Central memory CD4-positive, alpha-beta T cell (primary cell): ENCODE measurements around the gene AFAP1.

Experiments used
- DNase-seq: peaks from one replicate; pipeline ENCODE4 v3.0.0; 2022

AFAP1 gene

DNA sequence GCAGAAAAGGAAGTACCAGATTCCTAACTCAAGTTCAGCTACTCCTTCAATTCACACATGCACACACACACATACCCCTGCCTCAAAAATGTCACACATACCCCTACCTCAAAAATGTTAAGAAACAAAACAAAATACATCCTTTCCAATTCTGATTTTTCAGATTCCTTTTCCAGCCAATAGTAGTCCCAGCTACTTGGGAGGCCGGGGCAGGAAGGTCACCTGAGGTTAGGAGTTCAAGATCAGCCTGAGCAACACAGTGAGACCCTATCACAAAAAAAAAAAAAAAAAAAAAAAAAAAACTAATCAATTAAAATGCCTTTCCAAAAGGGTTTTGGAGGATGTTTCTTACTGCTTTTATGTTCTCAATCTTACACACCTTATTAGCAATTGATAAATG, 138.0 kb downstream of the AFAP1 start:
- DNase-seq: no peak

DNA sequence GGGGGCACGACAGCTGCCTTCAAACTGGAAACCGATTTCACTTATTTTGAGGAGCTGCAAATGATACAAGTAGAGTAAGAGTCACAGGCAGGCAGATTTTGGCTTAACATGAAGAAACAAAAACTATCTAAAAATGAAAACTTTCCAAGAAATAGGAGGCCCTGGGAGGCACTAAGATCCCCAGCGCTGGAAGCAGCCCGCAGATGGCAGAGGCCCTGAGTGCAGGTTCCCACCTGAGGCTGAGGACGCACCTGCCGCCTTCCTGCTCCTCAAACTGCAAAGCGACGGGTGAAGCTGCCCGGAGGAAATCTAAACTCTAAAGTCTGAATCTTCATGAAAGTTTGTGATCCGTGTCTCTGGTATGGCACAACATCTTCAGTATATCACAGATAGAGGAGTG, 138.7 kb downstream of the AFAP1 start:
- no peak for DNase-seq

DNA sequence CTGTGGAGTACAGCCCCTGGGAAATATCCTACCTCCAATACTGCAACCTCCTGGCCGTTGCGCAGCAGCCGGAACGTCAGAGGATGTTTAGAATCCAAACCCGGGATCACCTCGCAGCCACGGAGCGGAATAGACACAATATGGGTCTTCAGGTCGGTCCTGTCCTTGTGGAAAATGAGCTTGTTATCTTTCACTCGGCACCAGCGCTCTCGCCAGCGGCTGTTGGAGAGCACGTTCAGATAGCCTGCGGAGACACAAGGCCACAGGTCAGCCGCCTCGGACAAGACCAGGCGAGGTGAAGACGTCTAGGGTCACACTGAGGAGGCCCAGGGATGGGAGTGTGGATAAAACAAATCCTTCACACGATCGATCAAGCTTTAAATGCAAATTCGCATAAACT, 139.3 kb downstream of the AFAP1 start:
- DNase-seq: no peak

DNA sequence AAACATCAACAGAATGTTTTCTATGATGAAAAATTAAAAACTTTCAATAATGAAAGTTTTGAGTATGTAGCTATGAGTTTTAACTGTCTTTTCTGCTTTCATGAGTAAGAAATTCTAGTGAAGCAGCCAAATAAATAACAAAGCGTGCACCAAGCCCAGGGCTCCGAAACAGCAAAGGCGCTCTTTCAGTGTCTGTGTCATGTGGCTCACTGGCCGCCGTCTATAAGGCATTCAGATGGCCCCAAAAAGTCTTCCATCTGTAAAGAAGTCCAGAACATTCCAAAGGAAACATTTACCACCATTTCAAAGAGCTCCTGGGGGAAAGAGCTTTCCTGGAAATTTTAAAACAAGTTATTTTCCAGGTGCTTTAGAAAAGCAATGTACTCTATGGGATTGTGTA, 139.9 kb downstream of the AFAP1 start:
- DNase-seq: no peak

DNA sequence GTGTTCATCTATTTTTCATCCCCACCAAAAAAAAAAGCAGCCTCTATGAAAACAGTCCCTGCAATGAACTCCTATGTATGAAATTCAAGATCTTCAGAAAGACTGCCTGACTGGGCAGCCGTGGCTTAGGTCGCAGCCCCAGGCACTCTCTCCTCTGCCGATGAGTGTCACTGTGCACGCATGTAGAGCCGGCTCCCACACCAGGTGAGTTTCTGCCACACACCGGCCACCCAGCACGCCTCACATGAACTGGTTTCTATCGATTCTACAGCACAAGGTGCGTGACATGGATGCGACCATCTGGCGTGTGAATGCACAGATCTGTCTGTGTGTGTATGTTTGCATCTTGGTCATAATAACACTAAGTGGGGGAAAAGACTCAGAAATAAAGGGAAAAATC, 140.4 kb downstream of the AFAP1 start:
- no peak for DNase-seq

DNA sequence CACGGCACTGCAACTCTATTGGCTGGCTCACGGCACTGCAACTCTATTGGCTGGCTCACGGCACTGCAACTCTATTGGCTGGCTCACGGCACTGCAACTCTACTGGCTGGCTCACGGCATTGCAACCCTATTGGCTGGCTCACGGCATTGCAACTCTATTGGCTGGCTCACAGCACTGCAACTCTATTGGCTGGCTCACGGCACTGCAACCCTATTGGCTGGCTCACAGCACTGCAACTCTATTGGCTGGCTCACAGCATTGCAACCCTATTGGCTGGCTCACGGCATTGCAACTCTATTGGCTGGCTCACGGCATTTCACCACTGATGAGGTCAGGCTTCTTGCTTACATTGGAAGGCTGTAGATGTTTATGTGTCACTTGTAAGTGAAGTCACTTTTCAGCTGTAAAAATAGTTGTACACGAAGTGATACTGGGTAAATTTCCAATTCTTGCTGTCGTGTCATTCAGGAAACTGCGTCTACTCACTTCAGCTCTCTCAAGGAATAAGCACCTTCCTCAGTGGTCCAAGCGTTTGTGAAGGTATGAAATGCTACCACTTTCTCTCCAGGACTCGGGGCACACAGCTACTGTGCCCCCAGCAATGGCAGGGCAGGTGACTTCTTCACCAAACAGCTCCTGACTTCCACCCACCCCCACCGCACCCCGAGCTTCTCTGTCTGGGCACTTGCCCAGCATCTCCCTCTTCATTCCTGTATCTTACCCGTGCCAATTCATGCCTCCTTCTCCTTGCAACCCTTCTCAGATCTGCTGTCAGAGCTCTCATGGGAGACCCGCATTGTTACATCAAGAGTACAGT, 141.3 kb downstream of the AFAP1 start:
- DNase-seq: no peak

DNA sequence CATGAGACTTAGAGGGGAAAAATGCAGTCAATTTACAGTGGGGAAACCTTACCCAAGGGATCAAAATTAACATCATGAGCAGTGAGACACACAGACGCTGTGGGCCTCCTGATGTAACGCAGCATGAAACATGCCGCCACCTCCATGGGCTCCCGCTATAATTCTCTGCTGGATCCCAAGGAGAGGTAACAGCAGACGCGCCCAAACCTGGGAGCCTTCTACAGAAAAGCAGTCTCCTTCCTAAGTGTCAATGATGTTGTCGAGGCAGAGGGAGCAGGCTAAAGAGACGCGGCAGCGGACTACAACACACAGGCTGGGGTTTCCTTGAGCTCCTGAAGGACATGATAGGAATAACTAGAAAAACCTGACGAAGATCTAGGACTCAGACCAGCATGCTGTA, 142.3 kb downstream of the AFAP1 start:
- no peak for DNase-seq

DNA sequence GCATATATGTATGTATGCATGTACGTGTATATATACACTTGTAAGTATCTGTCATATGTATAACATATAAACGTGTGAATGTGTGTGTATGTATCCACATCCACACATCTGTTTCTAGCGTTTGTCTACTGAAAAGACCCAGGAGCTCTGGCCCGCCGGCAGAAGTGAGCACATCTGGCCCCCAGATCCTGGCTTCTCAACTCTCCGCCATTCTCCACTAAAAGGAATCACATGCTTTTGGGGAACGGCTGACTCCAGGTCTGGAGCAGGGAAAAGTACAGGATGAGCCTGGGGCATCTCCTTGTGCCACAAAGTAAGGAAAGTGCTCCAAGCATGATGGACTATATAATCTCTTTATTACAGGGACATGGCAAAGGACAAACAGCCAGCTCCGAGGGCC, 143.7 kb downstream of the AFAP1 start:
- no peak for DNase-seq

DNA sequence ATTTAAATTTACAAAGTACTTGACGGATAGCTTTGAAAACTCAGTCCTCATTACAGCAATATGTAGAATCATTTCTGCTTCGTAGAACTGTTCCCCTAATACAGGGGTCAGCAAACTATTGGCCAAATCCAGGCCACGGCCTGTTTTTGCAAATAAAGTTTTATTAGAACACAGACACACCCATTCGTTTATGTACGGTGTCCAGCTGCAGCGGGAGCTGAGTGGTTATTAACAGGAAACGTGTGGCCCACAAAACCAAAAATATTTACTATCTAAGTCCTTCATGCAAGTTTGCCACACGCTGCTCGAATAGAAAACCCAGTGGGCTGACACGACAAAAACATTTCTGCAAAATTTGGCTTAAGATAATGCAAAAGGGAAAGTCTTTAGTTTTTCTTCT, 146.5 kb downstream of the AFAP1 start:
- DNase-seq: no peak

DNA sequence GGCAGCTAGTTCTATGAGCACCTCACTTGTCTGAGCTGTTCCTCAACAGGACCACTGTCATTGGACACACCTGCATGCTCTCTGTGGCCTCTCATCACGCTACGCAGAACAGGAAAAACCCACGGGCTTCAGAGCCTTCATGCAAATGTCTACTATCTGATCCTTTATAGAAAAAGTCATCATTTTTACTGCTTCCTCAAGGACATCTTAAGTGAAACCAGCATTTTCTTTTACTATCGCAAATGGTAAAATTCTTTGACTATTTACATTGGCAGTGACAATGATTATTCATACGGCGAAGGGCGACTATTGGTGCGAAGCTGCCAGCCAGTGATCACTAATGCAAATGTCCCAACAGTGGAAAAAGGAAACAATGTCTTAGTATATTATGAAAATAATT, 147.0 kb downstream of the AFAP1 start:
- DNase-seq: no peak

DNA sequence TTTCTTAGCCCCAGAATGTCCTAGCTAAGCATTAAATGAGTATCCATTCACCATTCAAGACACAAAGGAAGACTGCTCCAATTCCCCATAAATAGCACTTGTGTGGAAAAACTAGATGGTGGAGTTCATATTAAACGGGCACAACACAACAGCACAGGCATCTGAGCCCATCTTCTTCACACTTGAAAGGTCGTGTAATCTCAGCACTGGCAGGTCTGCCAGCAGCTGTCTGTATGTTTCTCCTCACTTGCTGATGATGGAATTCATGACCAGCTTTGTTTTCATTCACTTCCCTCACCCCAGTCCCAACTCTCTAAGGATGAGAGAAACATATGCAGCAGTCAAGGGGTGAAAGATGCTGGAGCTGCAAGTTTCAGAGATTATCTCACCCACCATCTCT, 148.7 kb downstream of the AFAP1 start:
- DNase-seq: no peak

DNA sequence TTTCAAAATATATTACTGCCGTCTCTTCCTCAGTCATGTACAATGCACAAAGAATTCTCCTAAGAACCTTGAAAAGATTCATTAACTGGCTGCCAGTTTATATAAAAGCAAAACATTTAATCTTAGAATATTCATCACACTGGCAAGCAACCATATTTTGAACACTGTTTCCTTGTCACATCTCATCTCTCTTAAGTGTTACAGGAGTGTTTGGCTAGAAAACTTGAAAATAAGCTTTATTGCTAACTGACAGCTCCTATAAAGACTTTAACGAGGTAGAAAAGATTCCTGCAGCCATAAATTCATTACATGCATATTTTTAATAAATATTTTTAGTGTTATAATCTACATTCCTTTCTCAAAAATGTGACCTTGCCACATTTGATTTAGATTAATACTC, 149.6 kb downstream of the AFAP1 start:
- no peak for DNase-seq

DNA sequence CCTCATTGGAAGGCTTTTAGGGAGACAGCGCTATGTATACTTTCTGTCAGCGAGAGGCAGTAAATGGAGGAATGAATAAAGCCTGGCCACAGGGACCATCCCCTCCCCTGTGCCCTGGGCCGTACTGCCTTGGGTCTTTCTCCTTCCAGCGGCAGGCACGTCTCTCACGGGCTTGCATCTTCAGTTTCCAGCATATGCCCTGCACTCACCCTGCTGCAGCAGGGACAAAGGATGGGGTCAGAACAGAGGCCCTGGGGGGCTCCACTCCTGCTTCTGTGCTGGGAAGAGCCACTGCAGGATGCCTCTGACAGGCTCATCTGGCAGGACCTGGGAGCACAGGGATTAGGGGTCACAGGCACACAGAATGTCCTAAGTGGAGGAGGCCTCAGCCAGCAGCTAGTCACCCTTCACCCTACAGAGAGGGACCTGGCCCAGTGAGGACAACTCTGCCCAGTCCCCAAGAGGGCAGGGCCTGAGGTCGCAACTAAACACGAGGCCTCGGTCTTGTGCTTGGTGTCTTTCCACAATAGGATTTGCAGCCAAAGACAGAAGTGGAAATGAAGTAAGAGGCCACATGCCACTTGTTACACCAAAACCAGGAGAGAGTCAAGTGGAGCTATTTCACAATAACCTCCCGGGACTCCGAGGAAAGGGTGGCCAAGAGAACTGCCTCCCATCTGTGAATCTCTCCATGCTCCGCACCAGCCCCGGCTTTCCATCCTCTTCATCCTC, 150.8 kb downstream of the AFAP1 start:
- no peak for DNase-seq

DNA sequence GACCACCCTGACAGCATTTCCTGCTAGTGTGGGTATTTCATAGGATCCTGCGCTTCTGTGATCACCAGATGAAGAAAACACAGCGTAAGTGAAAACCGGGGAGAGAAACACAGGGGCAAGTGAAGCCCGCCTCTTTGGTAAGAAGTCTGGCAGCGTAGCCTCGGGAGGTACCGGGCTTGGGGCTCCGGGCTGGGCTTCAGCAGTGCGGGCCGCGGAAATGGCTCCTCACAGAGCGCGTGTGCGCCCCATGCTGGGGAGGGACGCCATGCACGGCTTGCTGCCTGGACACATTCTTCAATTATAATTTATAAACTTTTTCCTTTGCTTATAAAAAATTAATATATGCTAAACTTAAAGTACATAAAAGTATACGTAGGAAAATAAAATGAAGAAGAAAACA, 151.5 kb downstream of the AFAP1 start:
- no peak for DNase-seq

DNA sequence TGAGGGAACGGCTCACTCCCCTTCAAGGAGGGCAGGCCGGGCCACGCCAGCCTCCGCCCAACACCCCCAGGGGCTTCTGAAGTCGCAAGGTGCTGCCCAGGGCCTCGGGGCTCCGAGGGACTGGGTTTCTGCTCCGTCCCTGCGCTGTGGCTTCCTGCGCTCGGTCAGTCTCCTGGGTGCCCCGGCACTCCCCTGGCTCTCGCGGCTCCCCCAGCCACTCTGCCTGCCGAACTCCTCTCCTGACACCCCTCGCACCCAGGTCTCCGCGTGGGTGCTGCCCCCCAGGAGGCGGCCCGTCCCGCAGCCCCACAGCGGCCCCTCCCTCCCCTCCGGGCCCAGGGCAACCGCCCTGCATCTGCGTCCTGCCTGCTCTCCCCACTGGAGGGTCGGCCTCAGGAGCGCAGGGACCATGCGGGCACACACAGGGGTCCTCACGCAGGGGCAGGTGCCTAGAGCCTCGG, 151.9 kb downstream of the AFAP1 start:
- no peak for DNase-seq

DNA sequence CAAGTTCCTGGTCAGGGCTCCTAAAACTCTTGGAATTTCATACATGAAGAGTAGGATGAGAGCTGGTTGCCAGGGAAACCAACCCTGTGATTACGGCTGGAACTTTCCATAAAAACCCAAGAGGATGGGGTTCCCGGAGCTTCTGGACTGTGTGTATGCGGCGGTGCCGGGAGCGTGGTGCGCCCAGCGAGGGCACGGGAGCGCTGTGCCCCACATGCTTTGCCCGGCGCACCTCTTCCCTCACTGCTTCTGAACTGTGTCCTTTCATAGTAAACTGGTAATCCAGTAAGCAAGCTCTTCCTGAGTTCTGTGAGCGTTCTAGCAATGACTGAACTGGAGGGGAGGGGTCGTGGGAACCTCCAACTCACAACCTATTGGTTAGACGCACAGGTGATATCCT, 152.6 kb downstream of the AFAP1 start:
- DNase-seq: no peak

DNA sequence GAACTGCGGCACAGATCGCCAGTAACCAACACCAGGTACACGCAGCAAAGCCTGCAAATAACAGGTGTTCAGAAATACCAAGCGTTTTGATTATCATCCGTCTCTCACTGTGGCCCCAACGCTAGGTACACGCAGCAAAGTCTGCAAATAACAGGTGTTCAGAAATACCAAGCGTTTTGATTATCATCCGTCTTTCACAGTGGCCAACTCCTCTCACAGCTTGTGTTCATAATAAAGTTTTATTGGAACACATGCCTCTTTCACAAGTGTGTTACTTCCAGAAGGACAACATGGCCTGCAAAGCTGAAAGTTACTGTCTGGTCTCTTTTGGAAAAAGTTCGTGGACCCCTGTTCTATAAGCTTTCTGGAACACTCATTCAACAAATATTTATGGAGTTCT, 153.1 kb downstream of the AFAP1 start:
- DNase-seq: no peak

DNA sequence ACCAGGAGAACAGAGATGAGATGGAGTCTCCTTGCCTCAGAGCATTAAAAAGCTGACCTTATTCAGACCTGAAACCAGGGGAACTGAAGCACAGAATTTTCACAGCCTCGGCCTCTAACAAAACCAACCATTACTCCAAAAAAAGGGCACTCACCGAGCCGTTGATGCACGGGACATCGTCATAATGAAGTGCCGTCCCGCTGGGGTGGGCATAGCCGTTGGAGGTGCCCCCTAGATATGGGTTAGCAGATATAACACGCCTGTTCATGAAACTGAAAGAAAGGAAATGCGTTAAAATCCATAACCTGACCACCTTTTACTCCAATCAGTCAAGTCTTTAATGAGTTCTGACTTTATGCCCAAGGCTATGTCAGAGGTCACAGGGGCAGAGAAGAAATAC, 153.6 kb downstream of the AFAP1 start:
- no peak for DNase-seq

DNA sequence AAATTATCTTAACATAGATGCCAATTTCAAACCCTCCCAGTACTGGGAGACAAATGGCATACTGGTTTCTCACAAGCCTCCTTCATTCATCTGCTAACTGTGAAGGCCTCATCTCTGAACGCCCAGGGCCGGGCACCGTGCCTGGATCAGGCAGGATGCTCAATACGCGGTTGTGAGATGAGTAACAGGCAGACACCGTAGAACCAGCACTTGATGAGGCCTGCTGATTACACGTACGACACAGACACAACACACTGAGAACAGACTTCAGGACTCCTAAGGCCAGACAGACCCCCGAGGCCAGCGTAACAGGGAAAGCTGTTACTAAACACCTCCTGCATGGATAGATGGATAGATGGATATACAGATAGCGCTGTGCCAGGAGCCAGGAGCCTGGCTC, 154.6 kb downstream of the AFAP1 start:
- no peak for DNase-seq

DNA sequence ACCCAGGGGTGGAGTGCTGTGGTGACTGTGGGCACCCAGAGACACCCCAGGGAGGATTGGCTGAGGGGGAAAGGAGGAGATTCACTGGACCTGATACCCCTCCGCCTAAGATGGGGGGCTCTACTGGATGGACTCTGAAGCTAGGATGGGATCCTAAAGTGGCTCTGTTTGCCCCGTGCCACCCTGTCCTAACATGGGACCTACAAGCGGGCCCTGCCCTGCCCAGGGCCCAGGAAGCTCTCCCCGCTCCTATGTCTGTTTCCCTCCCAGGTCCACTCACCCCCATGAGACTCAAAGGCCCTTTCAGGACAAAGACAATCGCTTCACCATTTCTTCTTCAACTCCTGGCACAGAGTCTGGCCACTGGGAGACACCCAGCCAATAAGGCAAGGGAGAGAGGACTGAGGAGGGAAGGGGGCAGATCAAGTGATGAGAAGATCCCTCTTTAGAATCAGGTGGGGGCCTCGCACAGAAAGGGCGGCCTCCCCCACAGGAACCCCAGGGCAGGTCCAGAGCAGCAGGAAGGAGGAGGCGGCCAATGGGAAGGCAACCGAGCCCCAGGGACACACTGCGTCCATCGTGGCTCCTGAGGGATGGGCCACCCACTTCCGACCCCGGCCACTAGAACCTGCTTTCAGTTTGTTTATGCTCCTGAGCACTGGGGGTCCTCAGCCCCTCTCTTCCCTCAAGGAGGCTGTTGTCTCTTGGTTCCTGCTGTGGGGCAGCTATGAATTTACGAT, 155.4 kb downstream of the AFAP1 start:
- no peak for DNase-seq

DNA sequence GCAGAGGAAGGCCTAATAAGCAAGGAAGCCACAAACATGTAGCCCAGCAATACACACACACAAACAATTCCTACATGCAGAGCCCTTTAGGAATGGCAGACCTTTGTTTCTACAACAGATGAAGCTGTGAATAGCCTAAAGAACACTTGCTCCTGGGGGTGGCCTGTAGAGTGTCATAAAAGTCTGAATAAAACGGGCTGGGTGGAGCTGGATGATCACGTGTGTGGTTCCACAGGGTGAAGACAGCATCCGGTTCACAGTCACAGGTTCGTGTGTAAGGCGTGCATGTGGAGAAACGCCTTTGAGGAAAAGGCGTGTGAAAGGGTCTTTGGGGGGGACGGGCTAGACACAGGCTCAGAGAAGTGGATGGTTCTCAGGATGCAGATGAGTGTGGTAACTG, 156.1 kb downstream of the AFAP1 start:
- DNase-seq: no peak

DNA sequence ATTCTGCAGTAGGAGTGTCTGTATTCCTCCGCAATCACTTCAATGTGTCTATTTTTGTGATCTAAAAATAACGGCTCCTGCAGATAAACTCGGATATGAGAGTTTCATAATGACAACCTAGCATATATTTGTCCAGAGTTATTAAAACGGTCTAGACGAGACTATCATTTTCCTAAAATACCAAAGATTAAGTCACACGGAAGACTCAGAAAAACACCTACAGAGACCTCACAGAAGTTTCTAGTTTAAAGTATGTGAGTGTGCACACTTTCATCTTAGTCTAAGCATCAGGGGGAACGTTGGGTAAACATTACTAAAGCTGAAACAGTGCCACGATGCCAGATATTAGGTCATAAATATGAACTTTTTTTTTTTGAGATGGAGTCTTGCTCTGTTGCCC, 156.9 kb downstream of the AFAP1 start:
- no peak for DNase-seq

DNA sequence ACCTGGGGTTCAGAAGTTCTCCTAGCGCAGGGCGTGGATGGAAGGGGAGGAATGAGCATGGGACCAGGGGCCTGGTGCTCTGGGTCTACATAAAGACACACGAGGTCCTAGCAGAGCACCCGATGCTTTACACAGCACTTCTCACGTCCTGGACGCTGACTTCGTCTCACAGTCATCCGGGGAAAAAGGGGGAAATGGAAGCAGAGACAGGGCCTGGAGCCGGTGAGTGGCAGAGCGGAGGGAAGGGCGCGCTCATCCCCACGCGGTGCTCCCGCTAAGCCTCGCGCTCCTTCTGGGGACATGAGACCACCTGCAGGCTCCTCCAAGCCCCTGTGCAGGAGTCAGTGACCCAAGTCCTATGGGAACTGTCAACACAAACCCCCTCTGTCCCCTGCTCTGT, 157.7 kb downstream of the AFAP1 start:
- no peak for DNase-seq

DNA sequence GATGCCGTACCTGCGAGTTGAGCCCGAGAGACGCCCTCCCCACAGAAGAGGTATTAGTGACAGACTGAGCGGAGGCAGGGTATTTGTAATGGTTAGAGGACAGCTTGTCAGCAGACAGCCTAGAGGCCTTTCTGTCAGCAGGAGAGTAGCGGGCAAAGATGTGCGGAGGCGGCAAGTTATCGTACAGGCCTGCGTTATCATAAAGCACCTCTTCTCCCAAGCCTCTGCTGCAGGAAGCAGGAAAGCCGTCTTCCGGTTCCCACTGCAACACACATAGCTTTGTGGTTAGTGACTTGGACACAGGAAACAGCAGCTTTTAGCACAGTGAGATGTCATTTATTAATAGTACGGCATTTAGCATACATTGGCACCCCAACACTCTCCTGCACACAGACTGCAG, 158.3 kb downstream of the AFAP1 start:
- DNase-seq: no peak
